Mammary epithelial cell (primary cell): Measurements from ENCODE around the gene SUPT20H.

Source experiments
- EZH2 ChIP-seq: IDR thresholded peaks from 2 replicates; pipeline ENCODE4 v1.6.1; 2012; ENCODE audit warnings: low read length, inconsistent platforms, borderline replicate concordance
- TF ChIP-seq, protein P1 (sequence below), 2 donors: IDR thresholded peaks in 1 of 2; conservative IDR thresholded peaks in 1 of 2; 2 replicates each; pipeline ENCODE4 v1.5.1; 2011 to 2012; ENCODE audit warnings: inconsistent platforms in 2 of 2, low read length in 2 of 2, mild to moderate bottlenecking in 2 of 2, control low read depth in 1 of 2, low read depth in 1 of 2; ENCODE audit not compliant: insufficient read depth in 1 of 2; ENCODE audit errors: extremely low read depth in 1 of 2

DNA sequence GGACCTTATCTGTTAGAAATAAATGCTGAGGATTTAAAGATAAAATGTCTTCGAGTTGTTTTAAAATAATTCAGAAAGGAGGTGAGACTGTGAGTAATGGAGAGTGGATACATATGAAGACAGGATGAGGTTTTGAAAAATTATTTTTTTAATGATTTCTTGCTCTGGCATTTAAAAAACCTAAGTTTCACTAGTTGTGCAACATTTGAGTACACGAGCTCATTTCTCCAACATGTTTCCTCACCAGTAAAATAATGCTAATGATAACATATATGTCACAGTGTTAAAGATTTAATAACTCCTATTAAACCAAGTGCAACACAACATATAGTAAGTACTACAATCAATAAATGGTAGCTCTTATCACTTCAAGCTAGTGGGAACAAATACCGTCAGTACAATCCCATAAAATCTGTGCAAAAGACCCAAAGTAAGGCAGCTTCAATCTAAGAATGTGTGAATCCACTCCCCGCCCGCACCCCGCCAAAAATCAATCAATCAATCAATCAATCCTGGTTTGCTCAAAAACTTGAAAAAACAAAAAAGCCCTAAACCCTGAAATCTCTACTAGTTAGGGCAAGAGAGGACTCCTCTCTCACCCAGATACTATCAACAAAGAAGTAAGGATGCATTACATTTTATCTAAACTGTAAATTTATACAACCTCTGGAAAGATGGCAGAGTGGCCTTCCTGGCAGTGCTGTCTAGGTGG, 61.6 kb downstream of the SUPT20H start:
- TF ChIP-seq, protein P1, sequence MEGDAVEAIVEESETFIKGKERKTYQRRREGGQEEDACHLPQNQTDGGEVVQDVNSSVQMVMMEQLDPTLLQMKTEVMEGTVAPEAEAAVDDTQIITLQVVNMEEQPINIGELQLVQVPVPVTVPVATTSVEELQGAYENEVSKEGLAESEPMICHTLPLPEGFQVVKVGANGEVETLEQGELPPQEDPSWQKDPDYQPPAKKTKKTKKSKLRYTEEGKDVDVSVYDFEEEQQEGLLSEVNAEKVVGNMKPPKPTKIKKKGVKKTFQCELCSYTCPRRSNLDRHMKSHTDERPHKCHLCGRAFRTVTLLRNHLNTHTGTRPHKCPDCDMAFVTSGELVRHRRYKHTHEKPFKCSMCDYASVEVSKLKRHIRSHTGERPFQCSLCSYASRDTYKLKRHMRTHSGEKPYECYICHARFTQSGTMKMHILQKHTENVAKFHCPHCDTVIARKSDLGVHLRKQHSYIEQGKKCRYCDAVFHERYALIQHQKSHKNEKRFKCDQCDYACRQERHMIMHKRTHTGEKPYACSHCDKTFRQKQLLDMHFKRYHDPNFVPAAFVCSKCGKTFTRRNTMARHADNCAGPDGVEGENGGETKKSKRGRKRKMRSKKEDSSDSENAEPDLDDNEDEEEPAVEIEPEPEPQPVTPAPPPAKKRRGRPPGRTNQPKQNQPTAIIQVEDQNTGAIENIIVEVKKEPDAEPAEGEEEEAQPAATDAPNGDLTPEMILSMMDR (conservative IDR thresholded peaks at IDR 0.05 in 1 of 2, IDR thresholded peaks at IDR 0.05 in 1 of 2; ENCODE audit: extremely low read depth in 1 of 2, insufficient read depth in 1 of 2, low read depth in 1 of 2, low read length in 2 of 2) = no peak
- TF ChIP-seq EZH2 = no peak
